SH-SY5Y (cell line): ENCODE measurements around the gene ACTRT2.

ENCODE experiments used
- GATA2 ChIP-seq: IDR thresholded peaks from 2 replicates; pipeline ENCODE4 v1.6.1; 2011; ENCODE audit warnings: mild to moderate bottlenecking, low read depth, low read length
- GATA3 ChIP-seq: IDR thresholded peaks from 2 replicates; pipeline ENCODE4 v1.6.1; 2011; ENCODE audit warnings: low read depth, mild to moderate bottlenecking, low read length, moderate library complexity

Gene ACTRT2

DNA sequence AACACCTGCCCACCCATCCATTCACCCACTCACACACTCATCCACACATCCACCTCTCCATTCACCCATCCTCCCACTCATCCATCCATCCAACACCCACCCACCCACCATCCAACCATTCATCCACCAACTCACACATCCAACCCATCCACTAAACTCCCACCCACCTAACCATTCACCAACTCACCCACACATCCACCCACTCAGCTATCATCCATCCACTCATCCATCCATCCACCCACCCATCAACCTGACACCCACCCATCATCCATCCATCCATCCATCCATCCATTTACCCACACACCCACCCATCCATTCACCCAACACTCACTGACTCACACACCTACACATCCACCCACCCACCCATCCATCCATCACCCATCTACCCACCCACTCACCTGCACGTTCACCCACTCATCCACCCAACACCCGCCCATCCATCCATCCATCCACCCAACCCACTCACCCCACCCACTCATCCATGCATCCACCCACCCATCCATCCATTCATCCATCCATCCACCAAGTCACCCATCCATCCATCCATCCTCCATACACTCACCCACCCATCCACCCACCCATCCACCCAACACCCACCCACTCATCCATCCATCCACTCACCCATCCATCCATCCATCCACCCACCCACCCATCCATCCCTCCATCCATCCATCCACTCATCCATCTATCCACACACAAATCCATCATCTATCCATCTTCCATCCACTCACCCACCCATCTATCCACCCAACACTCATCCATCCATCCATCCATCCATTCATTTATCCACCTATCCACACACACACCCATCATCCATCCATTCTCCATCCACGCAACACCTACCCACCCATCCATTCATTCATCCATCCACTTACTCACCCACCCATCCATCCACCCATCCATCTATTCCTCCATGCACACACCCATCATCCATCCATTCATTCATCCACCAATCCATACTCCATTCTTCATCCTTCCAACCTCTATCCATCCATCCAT, 30.3 kb downstream of the ACTRT2 start:
- TF ChIP-seq GATA3 = no peak
- TF ChIP-seq GATA2 = no peak

DNA sequence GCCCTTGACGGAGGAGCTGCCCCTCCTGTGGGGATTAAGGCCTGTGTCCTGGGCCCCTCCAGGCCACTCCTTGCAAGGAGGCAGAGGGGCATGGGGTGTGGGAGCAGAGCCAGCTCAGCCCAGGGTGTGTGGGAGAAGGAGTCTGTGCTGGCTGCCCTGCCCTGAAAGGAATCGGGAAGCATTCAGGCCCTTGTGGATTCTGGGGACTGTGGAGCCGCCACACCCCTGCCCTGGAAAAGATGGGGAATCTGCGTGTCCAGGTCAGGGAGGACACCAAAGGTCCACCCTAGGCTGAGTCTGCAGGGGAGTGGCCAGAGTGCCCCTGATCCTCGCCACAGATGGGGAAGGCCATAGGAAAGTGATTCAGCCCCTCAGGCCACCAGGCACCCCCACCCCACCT, 31.2 kb downstream of the ACTRT2 start:
- TF ChIP-seq GATA2 = no peak
- no peak for TF ChIP-seq GATA3

DNA sequence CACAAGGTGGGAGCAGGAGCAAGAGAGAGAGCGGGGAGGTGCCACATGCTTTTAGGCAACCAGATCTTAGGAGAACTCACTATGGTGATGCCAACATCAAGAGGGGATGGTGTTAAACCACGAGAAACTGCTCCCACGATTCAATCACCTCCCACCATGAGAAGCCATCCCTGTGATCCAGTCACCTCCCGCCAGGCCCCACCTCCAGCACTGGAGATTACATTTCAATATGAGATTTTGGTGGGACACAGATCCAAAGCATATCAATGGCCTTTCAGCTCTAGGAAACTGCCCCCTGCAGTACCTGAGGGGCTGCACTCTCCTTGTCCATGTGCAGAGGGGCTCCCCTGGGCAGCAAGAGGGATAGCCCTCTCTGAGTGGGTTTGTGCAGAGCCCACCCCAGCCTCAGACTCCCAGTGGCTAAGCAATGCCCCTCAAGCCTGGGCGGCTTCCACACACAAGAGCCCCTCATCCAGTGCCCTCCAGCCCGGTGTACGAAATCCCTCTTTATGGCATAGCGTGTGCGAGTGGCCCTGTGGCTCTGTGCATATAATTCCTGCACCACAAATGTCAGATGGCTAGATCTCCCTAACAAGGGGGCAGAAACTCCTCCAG, 32.2 kb downstream of the ACTRT2 start:
- TF ChIP-seq GATA3 = no peak
- no peak for TF ChIP-seq GATA2

DNA sequence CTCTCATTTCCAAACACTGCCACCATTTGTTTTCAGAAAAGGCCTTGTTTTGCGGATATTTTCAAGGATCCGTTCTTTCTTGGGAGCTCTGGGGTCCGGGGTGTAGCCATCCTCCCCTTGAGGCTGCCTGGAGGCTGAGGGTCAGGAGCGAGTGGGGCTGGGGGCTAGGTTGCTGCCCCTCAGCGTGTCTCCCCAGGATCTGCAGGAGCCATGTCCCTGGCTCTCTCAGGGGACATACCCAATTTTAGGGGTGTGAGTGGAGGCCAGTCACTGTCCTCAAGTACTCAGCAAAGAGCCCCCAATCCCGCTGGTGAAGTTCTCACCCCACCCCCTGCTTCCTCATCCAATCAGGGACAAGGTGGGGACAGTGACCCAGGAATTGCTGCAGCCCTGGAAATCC, 32.7 kb downstream of the ACTRT2 start:
- TF ChIP-seq GATA2 (no peak), GATA3 (no peak)

DNA sequence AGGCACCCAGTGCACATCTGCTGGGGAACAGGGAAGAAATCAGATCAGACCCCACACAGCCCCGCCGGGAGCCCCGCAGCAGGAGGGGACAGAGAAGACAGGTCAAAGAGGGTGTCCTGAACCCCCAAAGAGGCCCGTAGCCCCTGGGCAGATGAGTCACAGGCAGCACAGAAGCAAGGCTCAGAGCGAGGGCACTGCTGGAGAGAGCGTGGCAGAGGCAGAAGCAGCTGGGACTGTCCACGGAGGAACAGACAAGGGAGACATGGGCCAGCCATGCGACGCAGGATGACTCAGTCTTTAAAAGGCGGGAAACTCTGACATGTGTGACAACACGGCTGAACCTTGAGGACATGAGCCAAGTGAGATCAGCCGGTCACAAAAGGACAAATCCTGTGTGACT, 33.2 kb downstream of the ACTRT2 start:
- TF ChIP-seq GATA3 = no peak
- TF ChIP-seq GATA2 = no peak

DNA sequence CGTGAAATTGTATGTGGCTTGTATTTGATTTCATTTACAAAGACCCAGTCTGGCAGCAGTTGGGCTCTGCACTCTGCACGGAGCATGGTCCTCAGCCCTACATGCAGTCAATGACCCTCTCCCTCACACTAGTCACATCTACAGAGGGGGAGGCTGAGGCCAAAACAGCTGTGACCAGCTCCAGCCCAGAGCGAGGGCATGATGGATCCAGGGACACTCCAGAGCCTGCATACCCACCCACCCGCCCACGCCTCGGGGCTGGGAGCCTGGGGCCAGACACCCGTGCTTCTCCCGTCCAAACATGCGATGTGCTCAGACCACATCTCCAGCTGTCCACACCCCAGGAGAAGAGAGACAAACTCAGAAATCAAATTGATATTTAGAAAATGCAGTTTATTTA, 33.8 kb downstream of the ACTRT2 start:
- TF ChIP-seq GATA3 (no peak), GATA2 (no peak)

DNA sequence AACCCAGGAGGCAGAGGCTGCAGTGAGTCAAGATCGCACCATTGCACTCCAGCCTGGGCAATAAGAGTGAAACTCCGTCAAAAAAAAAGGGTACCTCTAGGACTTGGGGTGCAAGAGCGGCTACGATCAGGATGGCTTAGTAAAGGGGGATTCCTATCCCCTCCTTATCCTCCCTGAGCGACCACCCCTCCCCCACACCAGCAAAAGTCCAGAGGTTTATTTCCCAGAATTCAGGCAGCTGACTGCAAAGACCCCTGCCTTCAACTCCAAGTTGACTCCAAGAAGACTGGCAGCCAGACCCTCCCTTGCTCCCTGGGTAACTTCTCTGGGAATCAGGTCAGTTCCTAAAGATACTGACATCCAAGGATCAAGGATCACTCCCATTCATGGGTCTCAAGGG, 35.4 kb downstream of the ACTRT2 start:
- TF ChIP-seq GATA3 (no peak), GATA2 (no peak)

DNA sequence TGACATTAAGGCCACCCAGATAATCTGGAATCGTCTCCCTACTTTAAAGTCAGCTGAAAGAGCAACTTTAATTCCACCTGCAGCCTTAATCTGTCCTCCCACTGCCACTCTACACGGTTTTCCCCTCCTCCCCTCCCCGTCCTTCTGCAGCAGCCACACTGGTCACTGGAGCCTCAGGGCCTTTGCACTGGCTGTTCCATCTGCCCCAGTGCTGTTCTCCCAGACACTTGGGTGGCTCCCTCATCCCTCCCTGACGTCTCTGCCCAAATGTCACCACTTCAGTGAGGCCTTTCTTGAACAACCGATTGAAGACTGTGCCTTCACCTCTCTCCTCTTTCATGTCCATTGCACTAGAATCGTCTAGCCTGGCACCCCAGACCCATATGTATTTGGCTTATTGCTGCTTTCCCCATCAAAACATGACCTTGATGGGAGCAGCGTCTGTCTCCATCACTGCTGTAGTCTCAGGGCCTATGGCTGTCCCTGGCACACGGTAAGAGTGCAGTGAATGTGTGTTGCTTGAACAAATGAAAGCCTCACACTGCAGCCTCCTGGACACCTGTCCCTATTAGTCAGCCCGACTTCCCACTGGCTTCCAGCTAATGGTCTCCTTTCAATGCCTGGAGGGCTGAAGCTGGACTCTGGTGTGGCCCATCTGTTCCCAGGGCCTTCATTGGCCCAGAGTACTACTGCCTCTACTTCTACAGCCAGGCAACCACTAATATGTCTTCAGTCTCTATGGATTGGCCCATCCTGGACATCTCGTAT, 37.2 kb downstream of the ACTRT2 start:
- no peak for TF ChIP-seq GATA2
- no peak for TF ChIP-seq GATA3

DNA sequence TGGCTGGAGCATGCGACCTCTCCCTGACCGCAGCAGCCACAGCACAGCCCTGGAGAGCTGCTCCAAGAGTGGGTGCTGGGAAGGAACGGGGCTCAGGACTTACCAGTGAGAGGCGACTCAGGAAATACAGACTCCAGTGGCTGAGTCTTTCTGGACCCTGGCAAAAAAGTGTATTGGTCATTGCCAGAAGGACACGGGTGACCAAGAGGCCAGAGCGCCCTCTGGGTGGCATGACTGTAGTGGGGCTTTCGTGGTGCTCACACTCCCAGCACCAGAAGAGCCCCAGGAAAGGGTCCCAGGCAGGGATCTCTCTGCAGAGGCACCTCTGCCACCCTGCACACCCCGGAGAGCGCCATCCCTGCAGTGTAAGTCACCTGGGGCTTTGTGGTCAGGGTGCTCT, 38.9 kb downstream of the ACTRT2 start:
- TF ChIP-seq GATA3 (no peak), GATA2 (no peak)

DNA sequence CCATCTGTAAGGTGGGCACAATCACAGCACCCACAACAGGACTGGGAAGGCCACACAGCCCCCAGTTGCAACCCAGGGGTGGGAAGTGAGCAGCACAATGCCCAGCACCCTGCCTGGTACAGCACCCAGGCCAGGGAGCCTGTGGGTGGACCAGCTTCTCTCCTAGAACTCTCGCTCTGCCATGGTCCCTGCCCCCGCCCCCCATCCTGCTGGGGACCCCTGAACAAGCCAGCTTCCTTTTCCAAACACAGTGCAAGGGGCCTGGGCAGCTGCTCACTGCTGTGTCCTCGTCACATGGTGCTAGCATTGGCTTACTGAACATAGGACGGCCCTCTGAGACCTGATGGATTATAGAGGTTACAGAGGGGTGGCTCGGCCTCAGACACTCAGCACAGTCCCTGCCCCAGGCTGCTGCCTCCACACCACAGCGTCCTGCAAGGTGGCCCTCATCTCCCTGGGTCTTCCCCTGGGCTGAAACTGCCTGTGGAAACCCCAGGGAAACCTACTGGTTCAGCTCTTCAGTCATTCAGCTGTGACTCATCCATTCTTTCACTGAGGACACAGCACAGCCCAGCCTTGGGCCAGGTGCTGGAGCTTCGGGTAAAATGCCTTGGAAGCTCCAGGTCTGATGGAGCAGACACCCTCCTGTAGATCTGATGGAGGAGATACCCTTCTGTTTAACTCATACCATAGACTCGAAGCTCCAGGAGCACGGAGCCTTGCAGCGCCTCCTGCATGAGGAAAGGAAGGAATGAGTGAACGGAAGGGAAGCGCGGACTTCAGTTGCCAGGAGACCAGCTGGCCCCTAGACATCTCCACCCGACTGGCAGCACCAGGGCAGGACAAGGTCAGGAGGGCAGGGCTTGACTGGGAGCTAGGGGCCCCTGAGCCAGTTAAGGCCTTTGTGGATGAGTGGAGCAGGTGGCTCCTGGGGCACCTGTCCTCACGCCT, 39.6 kb downstream of the ACTRT2 start:
- no peak for TF ChIP-seq GATA3
- TF ChIP-seq GATA2 = no peak

DNA sequence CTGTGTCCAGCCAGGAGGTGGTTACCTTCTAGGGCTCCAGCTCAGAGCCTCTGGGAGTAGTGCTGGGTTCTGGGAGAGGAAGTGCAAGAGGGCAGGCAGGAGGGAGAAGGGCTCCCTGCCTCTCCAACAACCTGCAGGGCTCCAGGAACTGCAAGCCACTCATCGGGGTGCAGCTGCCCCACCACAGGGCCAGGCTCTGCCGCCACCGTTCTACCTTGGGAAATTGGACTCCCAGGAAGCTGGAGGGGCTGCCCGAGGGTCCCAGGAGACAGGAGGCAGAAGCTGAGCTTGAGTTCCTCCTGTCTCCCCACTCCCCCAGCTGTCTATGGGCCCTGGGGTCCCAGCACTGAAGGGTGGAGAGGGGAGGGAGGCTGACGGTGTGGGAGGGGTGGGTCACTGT, 40.3 kb downstream of the ACTRT2 start:
- TF ChIP-seq GATA3 (no peak), GATA2 (no peak)

DNA sequence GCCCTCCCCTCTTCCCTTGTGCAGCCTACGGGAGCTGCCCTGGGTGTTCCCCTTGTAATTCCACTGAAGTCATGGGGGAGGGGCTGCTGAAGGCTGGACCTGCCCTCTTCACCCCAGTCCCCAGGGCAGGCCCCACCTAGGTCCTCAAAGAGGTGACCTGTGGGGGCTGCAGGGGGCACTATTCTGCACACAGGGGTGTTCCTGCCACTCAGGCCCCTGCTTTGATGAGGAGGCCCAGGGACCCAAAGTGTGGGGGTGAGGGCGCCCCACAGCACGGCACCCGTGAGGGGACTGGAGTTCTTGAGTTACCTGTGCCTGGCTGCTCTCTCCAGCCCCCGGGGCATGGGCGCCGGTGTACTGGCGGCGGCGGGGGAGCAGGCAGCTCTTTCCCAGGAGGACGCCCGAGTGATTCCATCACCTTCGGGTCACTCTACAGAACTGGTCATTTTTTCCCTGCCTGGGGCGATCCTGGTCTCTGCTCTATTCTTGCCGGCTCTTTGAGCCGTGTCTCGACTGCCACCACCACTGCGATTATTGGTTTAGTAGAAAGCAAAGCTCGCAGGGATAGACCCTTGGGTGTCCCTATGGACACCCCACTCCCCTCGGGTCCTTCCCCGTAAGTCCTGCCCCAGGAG, 40.8 kb downstream of the ACTRT2 start:
- TF ChIP-seq GATA2 (no peak), GATA3 (no peak)
